ENCODE results near the gene CENPH.
"Not testable (repeated sequence)": the region's sequence is repeated elsewhere in the genome, so short reads cannot be mapped to it uniquely, and the experiment has no call there.

The CENPH gene

DNA sequence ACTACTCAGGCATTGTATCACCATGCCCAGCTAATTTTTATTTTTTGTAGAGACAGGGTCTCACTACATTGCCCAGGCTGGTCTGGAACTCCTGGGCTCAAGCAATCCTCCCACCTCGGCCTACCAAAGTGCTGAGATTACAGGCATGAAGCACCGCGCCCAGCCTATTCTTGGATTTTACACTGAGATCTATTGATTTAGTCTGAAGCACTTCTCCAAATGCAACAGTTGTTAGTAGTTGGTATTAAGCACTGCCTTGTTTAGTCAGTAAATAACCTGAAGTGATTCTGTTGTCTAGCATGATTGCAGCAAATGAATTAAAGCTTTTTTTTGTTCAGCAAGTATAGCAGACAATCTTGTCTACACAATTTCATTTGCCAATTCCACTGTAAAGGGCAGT is 31.3 kb upstream of the CENPH start:
- H3K4me3 ChIP-seq (ENCODE audit: low read depth, low read length): no peak overlapping the region
- TF ChIP-seq CTCF (IDR thresholded peaks at IDR 0.05; ENCODE audit: borderline replicate concordance, insufficient read depth, low read depth, low read length): no peak

DNA sequence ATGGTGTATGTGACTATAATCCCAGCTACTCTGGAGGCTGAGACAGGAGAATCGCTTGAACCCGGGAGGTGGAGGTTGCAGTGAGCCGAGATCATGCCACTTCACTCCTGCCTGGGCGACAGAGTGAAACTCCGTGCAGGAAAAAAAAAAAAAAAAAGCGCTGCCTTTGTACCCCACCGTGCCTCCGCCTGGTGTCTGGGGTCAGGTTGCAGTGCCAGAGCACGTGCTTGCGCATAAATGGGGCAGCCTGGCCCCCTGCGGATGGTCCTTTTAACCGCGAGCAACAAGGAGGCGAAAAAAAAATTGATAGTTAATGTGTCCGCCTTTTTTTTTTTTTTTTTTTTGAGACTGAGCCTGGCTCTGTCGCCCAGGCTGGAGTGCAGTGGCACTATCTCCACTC is 28.7 kb upstream of the CENPH start:
- H3K4me3 ChIP-seq (ENCODE audit: low read depth, low read length): no peak overlapping the region
- TF ChIP-seq CTCF (IDR thresholded peaks at IDR 0.05; ENCODE audit: borderline replicate concordance, insufficient read depth, low read depth, low read length): no peak

GRCh38 chr5:69166686-69167492 is 22.5 kb upstream of the CENPH start, which contains the start of gene CCNB1:
Gene CCNB1 (plus strand): TSS chr5:69167150. CDS start chr5:69167263, 113 bp downstream.
- H3K4me3 ChIP-seq (ENCODE audit: low read depth, low read length): peak within 1 kb of the TSS; percentile 81
- no peak for TF ChIP-seq CTCF (IDR thresholded peaks at IDR 0.05; ENCODE audit: borderline replicate concordance, insufficient read depth, low read depth, low read length)

- peak overlapping the region; percentile 81 for H3K4me3 ChIP-seq (ENCODE audit: low read depth, low read length)
- TF ChIP-seq CTCF (IDR thresholded peaks at IDR 0.05; ENCODE audit: borderline replicate concordance, insufficient read depth, low read depth, low read length): no peak
Measured at GRCh38 chr5:69167493-69167855, 21.9 kb upstream of the CENPH start.

DNA sequence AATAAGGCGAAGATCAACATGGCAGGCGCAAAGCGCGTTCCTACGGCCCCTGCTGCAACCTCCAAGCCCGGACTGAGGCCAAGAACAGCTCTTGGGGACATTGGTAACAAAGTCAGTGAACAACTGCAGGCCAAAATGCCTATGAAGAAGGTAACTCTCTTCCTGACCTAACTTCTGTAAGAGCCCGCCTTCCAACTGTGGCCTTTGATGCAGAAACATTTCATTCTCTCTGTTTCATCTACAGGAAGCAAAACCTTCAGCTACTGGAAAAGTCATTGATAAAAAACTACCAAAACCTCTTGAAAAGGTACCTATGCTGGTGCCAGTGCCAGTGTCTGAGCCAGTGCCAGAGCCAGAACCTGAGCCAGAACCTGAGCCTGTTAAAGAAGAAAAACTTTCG is 21.5 kb upstream of the CENPH start:
- no peak for TF ChIP-seq CTCF (IDR thresholded peaks at IDR 0.05; ENCODE audit: borderline replicate concordance, insufficient read depth, low read depth, low read length)
- H3K4me3 ChIP-seq (ENCODE audit: low read depth, low read length): peak overlapping the region; percentile 81

DNA sequence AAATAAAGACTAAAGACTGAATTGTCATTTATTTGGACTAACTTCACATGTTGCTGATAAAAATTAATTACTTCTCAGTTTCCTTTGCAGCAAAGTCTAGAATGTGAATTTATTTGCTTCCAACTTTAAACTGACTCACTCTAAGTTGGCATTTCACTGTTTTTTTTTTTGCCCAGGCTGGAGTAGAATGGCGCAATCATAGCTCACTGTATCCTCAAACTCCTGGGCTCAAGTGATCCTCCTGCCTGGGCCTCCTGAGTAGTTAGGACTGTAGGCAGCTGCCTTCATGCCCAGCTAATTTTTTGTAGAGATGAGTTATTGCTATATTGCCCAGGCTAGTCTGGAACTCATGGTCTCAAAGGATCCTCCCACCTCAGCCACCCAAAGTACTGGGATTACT is 18.9 kb upstream of the CENPH start:
- no peak for TF ChIP-seq CTCF (IDR thresholded peaks at IDR 0.05; ENCODE audit: borderline replicate concordance, insufficient read depth, low read depth, low read length)
- no peak overlapping the region for H3K4me3 ChIP-seq (ENCODE audit: low read depth, low read length)

GRCh38 chr5:69170969-69171368 is 18.4 kb upstream of the CENPH start:
- no peak for TF ChIP-seq CTCF (IDR thresholded peaks at IDR 0.05; ENCODE audit: borderline replicate concordance, insufficient read depth, low read depth, low read length)
- H3K4me3 ChIP-seq (ENCODE audit: low read depth, low read length): no peak overlapping the region

DNA sequence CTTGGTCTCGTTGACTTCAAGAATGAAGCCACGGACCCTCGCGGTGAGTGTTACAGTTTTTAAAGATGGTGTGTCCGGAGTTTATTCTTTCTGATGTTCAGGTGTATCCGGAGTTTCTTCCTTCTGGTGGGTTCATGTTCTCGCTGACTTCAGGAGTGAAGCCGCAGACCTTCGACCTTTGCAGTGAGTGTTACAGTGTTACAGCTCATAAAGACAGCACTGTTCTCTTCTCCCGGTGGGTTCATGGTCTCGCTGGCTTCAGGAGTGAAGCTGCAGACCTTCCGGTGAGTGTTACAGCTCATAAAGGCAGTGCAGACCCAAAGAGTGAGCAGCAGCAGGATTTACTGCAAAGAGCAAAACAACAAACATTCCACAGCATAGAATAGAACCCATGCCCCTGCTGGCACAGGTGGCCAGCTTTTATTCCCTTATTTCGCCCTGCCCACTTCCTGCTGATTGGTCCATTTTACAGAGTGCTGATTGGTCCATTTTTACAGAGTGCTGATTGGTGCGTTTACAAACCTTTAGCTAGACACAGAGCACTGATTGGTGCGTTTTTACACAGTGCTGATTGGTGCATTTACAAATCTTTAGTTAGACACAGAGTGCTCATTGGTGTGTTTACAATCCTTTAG is 7.6 kb upstream of the CENPH start:
- H3K4me3 ChIP-seq (ENCODE audit: low read depth, low read length): not testable (repeated sequence)

Data from GM12875 (cell line).